Stimulated activated CD4-positive, alpha-beta T cell treated with anti-CD3 and anti-CD28 coated beads, TNF-alpha, amount 100 ng/mL, for 48 hours (primary cell): Measurements from ENCODE around the gene FAM114A1.
A peak's percentile ranks its signal among the peaks of the same experiment; 100 is the strongest.

Source experiments
- DNase-seq, 3 donors: peaks; one replicate each; pipeline ENCODE4 v3.0.0-alpha.2; 2020; ENCODE audit warnings: low read depth in 3 of 3

Gene FAM114A1

GRCh38 chr4:38867478-38868058 is at the start of gene FAM114A1:
Gene FAM114A1, plus strand, starts transcription at chr4:38867806. Its CDS starts 10,273 bp downstream, at chr4:38878079.
- no peak for DNase-seq

GRCh38 chr4:38818441-38818976 is 49.1 kb upstream of the FAM114A1 start:
- DNase-seq: no peak

- no peak for DNase-seq
Observed at GRCh38 chr4:38819569-38819968, 48.0 kb upstream of the FAM114A1 start.

GRCh38 chr4:38820329-38821061 is 47.1 kb upstream of the FAM114A1 start:
- no peak for DNase-seq

- DNase-seq: no peak
Observed at GRCh38 chr4:38821739-38822138, 45.9 kb upstream of the FAM114A1 start.

GRCh38 chr4:38822748-38823303 is 44.8 kb upstream of the FAM114A1 start:
- DNase-seq: no peak

- no peak for DNase-seq
Observed at GRCh38 chr4:38823766-38824165, 43.8 kb upstream of the FAM114A1 start.

- DNase-seq: no peak
Observed at GRCh38 chr4:38829237-38829636, 38.4 kb upstream of the FAM114A1 start.

GRCh38 chr4:38831653-38832052 is 36.0 kb upstream of the FAM114A1 start:
- no peak for DNase-seq

- DNase-seq: no peak
Observed at GRCh38 chr4:38832206-38832605, 35.4 kb upstream of the FAM114A1 start.

GRCh38 chr4:38832624-38833528 is 34.7 kb upstream of the FAM114A1 start:
- DNase-seq: no peak

GRCh38 chr4:38834570-38834969 is 33.0 kb upstream of the FAM114A1 start:
- no peak for DNase-seq

GRCh38 chr4:38837334-38837733 is 30.3 kb upstream of the FAM114A1 start:
- no peak for DNase-seq

GRCh38 chr4:38837849-38838248 is 29.8 kb upstream of the FAM114A1 start:
- no peak for DNase-seq

- DNase-seq: no peak
Observed at GRCh38 chr4:38842994-38843393, 24.6 kb upstream of the FAM114A1 start.

- DNase-seq: no peak
Observed at GRCh38 chr4:38846015-38846414, 21.6 kb upstream of the FAM114A1 start.

- DNase-seq: no peak
Observed at GRCh38 chr4:38855466-38855865, 12.1 kb upstream of the FAM114A1 start.

GRCh38 chr4:38856046-38856445 is 11.6 kb upstream of the FAM114A1 start:
- no peak for DNase-seq

- DNase-seq: peak in 2 of 3 donors; percentile 34 to 45
Observed at GRCh38 chr4:38856524-38857337, 10.9 kb upstream of the FAM114A1 start, which contains the start of gene TLR6. Gene TLR6, minus strand, starts transcription at chr4:38856817. Its CDS starts 27,344 bp downstream, at chr4:38829473.

GRCh38 chr4:38857354-38858096 is 10.1 kb upstream of the FAM114A1 start:
- peak in 2 of 3 donors; percentile 20 to 25 for DNase-seq
